HepG2 (cell line): ENCODE measurements around the gene SYTL2. TPM values are rescaled to one million over a fixed set of nuclear protein-coding genes. Genes with fewer than 3 reads are reported as not detected.

Source experiments
- ATAC-seq: fragments of 200-7000 bp; cut with Tn5 transposase; 3 replicates; pipeline ENCODE4 v1.9.1; 2020; ENCODE audit warnings: mild to moderate bottlenecking, moderate library complexity
- BruUV-seq: library from RNA; stranded (reverse); fragments of 400-500 nt; replicated peaks from 2 replicates; lab custom pipeline; 2021; lab: Mats Ljungman, UMichigan
- CTCF ChIA-PET: fragments of 300-600 bp; formaldehyde crosslinking; extraction: SDS; loops from one replicate; lab custom pipeline; 2021; ENCODE audit warnings: low total read pairs, inconsistent platforms, low intra/inter-chr PET ratio; lab: Yijun Ruan, JAX
- POLR2A ChIA-PET: fragments of 350-600 bp; sonication (Branson Sonifier 250); formaldehyde crosslinking; loops from one replicate; lab custom pipeline; 2020; ENCODE audit warnings: antibody characterized with exemption, inconsistent platforms; lab: Yijun Ruan, JAX
- DNase-seq: peaks from one replicate; pipeline ENCODE4 v3.0.0-alpha.2; 2015; ENCODE audit warnings: low spot score
- FAIRE-seq: peaks from 3 replicates; lab custom pipeline; 2011; peaks lifted over from hg19 to GRCh38; lab: Jason Lieb, UNC
- H2AFZ ChIP-seq: one replicate; pipeline ENCODE4 v1.6.1; 2011; ENCODE audit warnings: low read length, inconsistent platforms
- H3K27ac ChIP-seq: fragments of 300-600 bp; 3 replicates; pipeline ENCODE4 v1.8.0; 2011; ENCODE audit warnings: mixed run types, mild to moderate bottlenecking, mixed read lengths, low read length, inconsistent platforms; ENCODE audit not compliant: insufficient read depth; ENCODE audit errors: extremely low read length
- H3K27me3 ChIP-seq, 2 experiments: fragments of 200-600 bp in 1 of 2; 2 replicates in 1 of 2; 3 replicates in 1 of 2; pipeline versions ENCODE4 v1.6.0 to v1.8.0; 2011; ENCODE audit warnings: low read length in 2 of 2, mild to moderate bottlenecking in 2 of 2, moderate library complexity in 2 of 2, inconsistent platforms in 1 of 2; ENCODE audit not compliant: insufficient read depth in 2 of 2, control insufficient read depth in 1 of 2
- H3K36me3 ChIP-seq, 2 experiments: fragments of 200-600 bp in 1 of 2; replicated peaks in 1 of 2; 2 replicates in 1 of 2; 3 replicates in 1 of 2; pipeline versions ENCODE4 v1.5.1 to v1.8.0; 2011; ENCODE audit warnings: low read length in 2 of 2, inconsistent platforms in 1 of 2; ENCODE audit not compliant: insufficient read depth in 2 of 2, control insufficient read depth in 1 of 2
- H3K4me1 ChIP-seq: 2 replicates; pipeline ENCODE4 v1.5.1; 2012; ENCODE audit warnings: low read length, inconsistent platforms; ENCODE audit not compliant: insufficient read depth
- H3K4me2 ChIP-seq: 2 replicates; pipeline ENCODE4 v1.6.0; 2011; ENCODE audit warnings: low read depth, low read length, inconsistent platforms
- H3K4me3 ChIP-seq, 3 experiments: fragments of 200-600 bp in 1 of 3; sonication (generic), shearing (Covaris generic) in 1 of 3; replicated peaks in 1 of 3; 2 replicates each; pipeline ENCODE4 v1.5.1; 2011 to 2016; ENCODE audit warnings: low read length in 3 of 3, inconsistent platforms in 2 of 3, low read depth in 2 of 3, mild to moderate bottlenecking in 2 of 3, control low read depth in 1 of 3, mixed read lengths in 1 of 3; ENCODE audit not compliant: insufficient read depth in 1 of 3
- H3K79me2 ChIP-seq: one replicate; pipeline ENCODE4 v1.6.1; 2011; ENCODE audit warnings: low read length, inconsistent platforms; ENCODE audit not compliant: insufficient read depth
- H3K9ac ChIP-seq: 2 replicates; pipeline ENCODE4 v1.6.0; 2011; ENCODE audit warnings: mild to moderate bottlenecking, low read depth, low read length, inconsistent platforms; ENCODE audit not compliant: insufficient read depth
- H3K9me3 ChIP-seq: 2 replicates; pipeline ENCODE4 v1.5.1; 2012; ENCODE audit warnings: mild to moderate bottlenecking, low read length
- H4K20me1 ChIP-seq: 2 replicates; pipeline ENCODE4 v1.6.0; 2011; ENCODE audit warnings: inconsistent platforms, mild to moderate bottlenecking, low read length, moderate library complexity; ENCODE audit not compliant: insufficient read depth
- ATF1 ChIP-seq: IDR thresholded peaks from 2 replicates; pipeline ENCODE4 v1.6.1; 2016; ENCODE audit warnings: mild to moderate bottlenecking, control low read depth
- CCAR2 ChIP-seq: fragments of 200-400 bp; formaldehyde crosslinking; optimal IDR thresholded peaks from 2 replicates; pipeline ENCODE3; 2018; ENCODE audit warnings: low read depth, mild to moderate bottlenecking, low read length, moderate library complexity
- DNMT3B ChIP-seq: conservative IDR thresholded peaks from 2 replicates; pipeline ENCODE4 v1.6.1; 2016; ENCODE audit warnings: missing biosample characterization, control low read depth
- FIP1L1 ChIP-seq: fragments of 200-400 bp; formaldehyde crosslinking; IDR thresholded peaks from 2 replicates; pipeline ENCODE4 v1.6.1; 2018; ENCODE audit warnings: low read depth, mild to moderate bottlenecking, low read length, moderate library complexity, borderline replicate concordance; ENCODE audit not compliant: insufficient read depth
- HDAC1 ChIP-seq: sonication (generic); formaldehyde crosslinking; IDR thresholded peaks from 2 replicates; pipeline ENCODE4 v1.5.1; 2020; ENCODE audit warnings: mild to moderate bottlenecking, missing genetic modification reagents
- SMC3 ChIP-seq: IDR thresholded peaks from 2 replicates; pipeline ENCODE4 v1.6.1; 2011; ENCODE audit warnings: low read length, improper control_type of control experiment
- TMF1 ChIP-seq: sonication (generic); formaldehyde crosslinking; IDR thresholded peaks from 2 replicates; pipeline ENCODE4 v1.8.1; 2022; ENCODE audit warnings: low read depth, missing genetic modification reagents
- TOE1 ChIP-seq: sonication (generic); formaldehyde crosslinking; IDR thresholded peaks from 2 replicates; pipeline ENCODE4 v1.4.0; 2020; ENCODE audit warnings: mild to moderate bottlenecking, missing genetic modification reagents
- ZBTB14 ChIP-seq: sonication (generic); formaldehyde crosslinking; IDR thresholded peaks from 2 replicates; pipeline ENCODE4 v1.4.0; 2020; ENCODE audit warnings: missing genetic modification reagents
- ZMYM4 ChIP-seq: sonication (generic); formaldehyde crosslinking; IDR thresholded peaks from 2 replicates; pipeline ENCODE4 v1.8.1; 2023; ENCODE audit warnings: mild to moderate bottlenecking, missing genetic modification reagents
- ZNF253 ChIP-seq: sonication (generic); formaldehyde crosslinking; IDR thresholded peaks from 2 replicates; pipeline ENCODE4 v1.8.0; 2022; ENCODE audit warnings: mild to moderate bottlenecking, missing genetic modification reagents, borderline replicate concordance
- ZNF264 ChIP-seq: sonication (generic); formaldehyde crosslinking; IDR thresholded peaks from 2 replicates; pipeline ENCODE4 v1.4.0; 2020; ENCODE audit warnings: missing genetic modification reagents
- ZNF816 ChIP-seq: sonication (generic); formaldehyde crosslinking; IDR thresholded peaks from 2 replicates; pipeline ENCODE4 v1.8.0; 2022; ENCODE audit warnings: missing genetic modification reagents, mild to moderate bottlenecking, borderline replicate concordance
- ZSCAN30 ChIP-seq: sonication (generic); formaldehyde crosslinking; IDR thresholded peaks from 2 replicates; pipeline ENCODE4 v1.5.0; 2020; ENCODE audit warnings: mild to moderate bottlenecking, missing genetic modification reagents
- WGBS: methylation state at CpG from one replicate; pipeline ENCODE4 v1.1.6; 2017; ENCODE audit warnings: low lambda C conversion rate; 5-methylcytosine and 5-hydroxymethylcytosine counted together
- in situ Hi-C: cut with HindIII; loops from 2 replicates; pipeline ENCODE4 v1.10.0; 2017; ENCODE audit warnings: low pct_unique_long_range_greater_than_20kb; ENCODE audit not compliant: extremely low pct_ligation_motif_present
- intact Hi-C: fragments of 100-400 bp; cut with micrococcal nuclease; formaldehyde crosslinking; loops from one replicate; pipeline ENCODE4 v1.10.0; 2022; ENCODE audit not compliant: unreplicated experiment
- polyA plus RNA-seq, 8 experiments: library from polyadenylated mRNA; depleted of rRNA in 3 of 8; stranded (reverse) in 7 of 8; unstranded in 1 of 8; fragments of >200 nt; fragmentation: Illumina TruSeq in 4 of 8; extraction: Trizol in 4 of 8; gene quantifications; 2 replicates each; pipeline versions ENCODE4 v1.2.1 to v1.2.3, GENCODE V29; 2011 to 2016; ENCODE audit warnings: low read depth in 4 of 8, missing spikeins in 1 of 8, mixed read lengths in 1 of 8; ENCODE audit not compliant: insufficient read depth in 1 of 8
- total RNA-seq, 5 experiments: library from RNA; depleted of rRNA; stranded (reverse); fragments of >200 nt; fragmentation: Illumina TruSeq; extraction: Trizol; gene quantifications; 2 replicates each; pipeline ENCODE4 v1.2.3, GENCODE V29; 2016; ENCODE audit warnings: low read depth in 1 of 5

SYTL2 gene
- total and polyA plus RNA-seq, 2 of the 13 experiments (the other 11 are each of a cell fraction or from before 2014, with no cell fraction given) = 0.77 to 0.90 TPM

- ChIA-PET CTCF (no interaction called here), POLR2A (no interaction called here)
- Histone ChIP-seq H3K4me3 (no peak overlapping the region), H3K4me1 (peaks cover 12% of the 10 kb centered on the region), H3K4me2 (no peak overlapping the region), H3K36me3 (no peaks in the 10 kb centered on the region), H2AFZ (no peak overlapping the region), H3K27me3 (no peaks in the 10 kb centered on the region; a peak in 1 of 5 replicates), H3K79me2 (no peaks in the 10 kb centered on the region), H3K9ac (no peak overlapping the region), H3K9me3 (no peaks in the 10 kb centered on the region), H3K27ac (no peak overlapping the region), H4K20me1 (no peaks in the 10 kb centered on the region)
- WGBS = 14% methylated on average over 4 of the region's 8 CpGs
- no TSS peak for BruUV-seq
- intact Hi-C loops = no loop called here
- in situ Hi-C loops = no loop called here
- FAIRE-seq (no peak), ATAC-seq (no peak; the same call in 2 of the 3 replicates), DNase-seq (no peak)
- TF ChIP-seq SMC3 (no peak), TOE1 (CRISPR knock-in tag) (no peak), ZNF264 (CRISPR knock-in tag) (no peak), FIP1L1 (no peak), ATF1 (CRISPR knock-in tag) (no peak), ZNF253 (CRISPR knock-in tag) (no peak), HDAC1 (CRISPR knock-in tag) (no peak), ZBTB14 (CRISPR knock-in tag) (no peak), ZMYM4 (CRISPR knock-in tag) (no peak), ZNF816 (CRISPR knock-in tag) (no peak), TMF1 (CRISPR knock-in tag) (no peak), ZSCAN30 (CRISPR knock-in tag) (no peak), DNMT3B (CRISPR knock-in tag) (no peak), CCAR2 (no peak)
Observed at GRCh38 chr11:85672105-85672902, 138.6 kb downstream of the SYTL2 start.
